ENCODE measurements around the gene DNAJC30.

The DNAJC30 gene

DNA sequence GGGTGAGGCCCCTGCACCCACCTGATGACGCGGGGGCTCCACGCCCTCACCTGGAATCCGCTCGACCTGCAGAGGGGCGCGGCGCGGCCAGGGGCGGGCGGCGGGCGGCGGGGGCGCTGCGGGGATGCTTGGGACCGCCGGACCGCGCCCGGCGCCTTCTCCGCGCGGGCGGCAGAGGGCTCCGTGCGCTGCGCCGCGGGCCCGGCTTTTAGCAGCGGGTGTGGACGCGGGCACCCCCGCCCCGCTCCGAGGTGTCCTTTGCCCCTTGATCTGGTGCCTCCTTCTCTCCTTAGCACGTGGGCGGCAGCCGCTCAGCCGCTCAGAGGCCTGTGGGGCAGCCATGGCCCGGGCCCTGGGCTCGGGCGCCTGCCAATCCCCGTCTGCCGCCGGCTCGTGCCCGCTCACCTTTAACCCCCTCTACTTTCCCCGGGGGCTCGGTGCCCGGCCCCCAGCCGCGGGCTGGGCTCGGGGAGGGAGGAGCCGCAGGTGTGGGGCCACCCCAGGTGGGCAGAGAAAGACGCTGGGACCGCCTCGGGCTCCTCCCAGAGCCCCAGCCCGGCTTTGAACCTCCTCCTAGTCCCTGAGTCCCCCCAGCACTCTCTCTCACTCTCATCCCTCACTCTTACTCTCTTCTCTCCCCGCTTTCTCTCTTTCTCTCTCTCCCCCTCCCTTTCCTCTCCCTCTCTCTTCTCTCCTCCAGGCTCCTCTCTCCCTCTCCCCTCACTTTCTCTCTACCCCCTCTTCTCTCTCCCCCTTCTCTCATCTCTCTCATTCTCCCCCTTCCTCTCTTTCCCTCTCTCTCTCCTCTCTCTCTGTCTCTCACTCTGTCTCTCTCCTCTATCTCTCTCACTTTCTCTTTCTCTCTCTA lies 35.3 kb downstream of the DNAJC30 start:
- no peak for DNase-seq (ENCODE audit: low read depth)

DNA sequence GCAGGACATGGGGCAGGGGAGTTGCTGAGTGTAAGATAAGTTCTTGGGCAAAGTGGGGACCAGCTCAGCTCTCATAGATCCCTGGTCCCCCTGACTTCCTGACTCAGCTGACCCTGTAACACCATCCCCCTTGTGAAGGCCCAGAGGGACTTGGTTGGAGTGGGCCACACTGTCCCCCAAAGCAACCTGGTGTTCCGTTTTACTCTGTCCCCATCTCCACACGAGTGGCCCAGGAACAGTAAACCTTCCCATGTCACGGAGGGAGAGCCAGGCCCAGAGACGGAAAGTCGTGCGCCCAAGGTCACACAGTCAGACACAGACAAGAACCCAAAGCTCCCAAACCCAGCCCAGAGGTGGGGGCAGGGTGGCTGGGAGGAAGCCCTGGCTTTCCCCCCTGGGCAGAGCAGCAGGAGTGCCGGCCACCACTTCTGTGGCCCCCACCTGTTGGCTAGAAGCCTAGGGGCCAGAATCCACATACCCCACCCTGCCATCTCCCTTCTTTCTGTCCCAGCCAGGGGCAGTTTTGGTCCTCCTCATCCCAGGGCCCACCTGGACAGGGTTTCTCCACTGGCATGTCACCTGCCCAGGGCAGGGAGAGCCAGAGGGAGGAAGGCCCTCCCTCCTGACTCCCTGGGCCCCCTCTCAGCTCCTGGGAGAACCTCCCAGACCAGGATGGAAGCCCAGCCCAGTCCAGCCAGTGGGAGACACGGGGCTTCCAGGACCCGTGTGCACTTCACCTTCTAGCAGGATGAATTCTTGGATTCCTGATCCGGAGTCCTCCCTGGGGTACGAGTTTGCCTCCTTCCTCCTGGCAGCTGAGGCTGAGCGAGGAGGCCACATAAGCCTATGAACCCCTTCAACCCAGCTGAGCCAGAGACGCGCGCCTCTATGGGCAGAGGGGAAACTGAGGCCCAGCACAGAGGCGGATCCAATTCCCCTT lies 36.2 kb downstream of the DNAJC30 start:
- DNase-seq (ENCODE audit: low read depth): no peak

DNA sequence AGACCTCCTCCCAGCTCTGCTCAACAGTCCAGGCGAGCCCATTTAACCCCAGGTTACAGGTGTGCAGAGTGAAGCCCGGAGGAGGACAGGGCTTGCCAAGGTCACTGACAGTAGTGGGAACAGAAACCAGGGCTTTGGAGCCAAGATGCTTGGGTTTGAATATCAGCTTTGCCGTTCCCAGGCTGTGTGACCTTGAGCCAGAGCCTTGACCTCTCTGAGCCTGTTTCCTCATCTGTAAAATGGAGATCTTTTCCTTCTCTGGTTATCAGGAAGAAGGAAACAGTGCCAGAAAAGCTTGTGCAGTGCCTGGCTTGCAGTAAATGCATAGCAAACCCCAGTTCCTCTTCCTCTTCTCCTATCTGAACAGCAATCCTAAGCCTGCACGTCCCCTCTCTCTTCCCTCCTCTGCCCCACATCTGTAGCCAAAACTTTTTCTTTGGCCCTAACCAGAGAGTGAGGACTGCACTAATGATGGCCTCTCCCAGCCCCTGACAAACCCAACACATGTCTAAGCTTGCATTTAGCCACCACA lies 37.5 kb downstream of the DNAJC30 start:
- DNase-seq (ENCODE audit: low read depth): no peak

DNA sequence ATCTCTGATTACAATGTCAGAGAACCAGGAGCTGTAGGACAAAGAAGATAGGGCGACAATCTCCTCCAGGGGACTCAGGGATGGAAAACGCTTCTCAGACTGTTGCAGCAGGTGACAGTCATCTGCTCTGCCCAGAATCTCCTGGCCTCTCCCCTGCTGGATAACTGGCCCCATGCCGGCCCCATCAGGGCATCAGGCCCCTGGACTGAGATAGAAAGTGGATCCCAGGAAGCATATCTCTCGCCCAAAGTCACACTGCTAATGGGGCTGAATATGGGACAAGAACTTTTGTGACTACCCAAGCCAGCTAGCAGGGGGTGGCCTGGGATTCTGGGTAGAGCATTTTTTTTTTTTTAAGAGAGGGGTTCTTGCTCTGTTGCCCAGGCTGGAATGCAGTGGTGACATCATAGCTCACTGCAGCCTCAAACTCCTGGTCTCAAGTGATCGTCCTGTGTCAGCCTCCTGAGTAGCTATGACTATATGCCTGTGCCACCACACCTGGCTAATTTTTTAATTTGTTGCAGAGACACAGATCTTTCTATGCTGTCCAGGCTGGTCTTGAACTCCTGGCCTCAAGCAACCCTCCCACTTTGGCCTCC lies 38.5 kb downstream of the DNAJC30 start:
- DNase-seq (ENCODE audit: low read depth): no peak

DNA sequence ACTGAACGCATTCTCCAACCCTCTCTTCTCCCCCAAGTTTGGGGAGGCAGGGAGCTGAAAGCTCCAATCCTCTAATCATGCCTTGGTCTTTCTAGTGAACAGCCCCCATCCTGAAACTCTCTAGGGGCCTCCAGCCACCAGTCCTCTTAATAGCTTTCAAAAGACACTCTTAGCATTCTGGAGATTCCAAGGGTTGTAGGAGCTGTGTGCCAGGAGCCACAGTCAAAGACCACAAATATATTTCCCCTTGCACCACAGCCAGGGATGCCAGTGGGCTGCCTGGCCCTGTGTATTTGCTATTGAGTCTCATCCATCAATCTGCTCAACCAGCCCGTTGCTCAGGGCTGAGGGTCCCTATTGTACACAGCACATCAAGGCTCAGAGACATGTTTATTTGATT lies 40.4 kb downstream of the DNAJC30 start:
- no peak for DNase-seq (ENCODE audit: low read depth)

DNA sequence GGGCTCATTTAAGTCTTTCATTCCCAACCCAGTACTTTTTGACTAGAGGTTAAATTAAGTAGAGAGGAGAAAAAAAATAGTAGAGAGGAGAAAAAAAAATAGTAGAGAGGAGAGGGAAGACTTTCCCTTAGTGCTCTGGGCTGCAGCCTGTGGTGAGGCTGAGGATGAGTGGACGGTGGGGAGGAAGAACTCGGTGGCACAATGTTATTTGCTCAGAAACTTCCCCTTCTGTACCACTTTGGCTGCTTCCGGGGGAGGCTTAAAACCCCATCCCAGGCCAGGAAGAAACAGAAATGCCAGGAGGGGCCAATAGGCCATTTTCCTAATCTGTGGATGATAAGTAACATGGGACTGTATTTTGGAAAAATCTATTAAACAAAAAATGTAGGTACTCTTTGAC lies 44.3 kb downstream of the DNAJC30 start:
- DNase-seq (ENCODE audit: low read depth): no peak

DNA sequence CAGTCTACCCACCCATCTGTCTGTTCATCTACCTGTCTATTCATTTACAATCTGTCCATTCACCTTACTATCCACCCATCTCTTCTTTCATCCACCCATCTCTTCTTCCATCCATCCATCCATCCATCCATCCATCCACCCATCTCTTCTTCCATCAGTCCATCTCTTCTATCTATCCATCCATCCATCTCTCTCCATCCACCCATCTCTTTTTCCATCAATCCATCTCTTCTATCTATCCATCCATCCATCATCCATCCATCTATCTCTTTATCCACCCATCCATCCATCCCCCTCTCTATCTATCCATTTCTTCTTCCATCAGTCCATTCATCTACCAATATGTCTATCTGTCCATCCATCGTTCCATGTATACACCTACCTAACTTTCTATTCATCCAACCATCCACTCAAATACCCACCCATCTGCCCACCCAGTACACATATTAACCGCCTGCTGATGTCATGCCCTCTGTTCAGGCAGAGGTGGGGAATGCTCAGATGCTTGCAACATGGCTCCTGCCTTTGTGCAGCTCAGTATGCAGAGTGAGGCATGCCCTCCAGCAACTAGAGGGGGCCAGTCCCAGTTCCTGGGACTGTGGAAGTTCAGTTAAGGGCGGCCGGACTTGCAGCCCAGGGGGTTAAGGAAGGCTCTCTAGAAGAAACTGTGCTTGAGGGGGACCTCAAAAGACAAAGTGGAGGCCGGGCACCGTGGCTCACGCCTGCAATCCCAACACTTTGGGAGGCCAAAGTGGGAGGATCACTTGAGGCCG lies 47.6 kb downstream of the DNAJC30 start:
- no peak for DNase-seq (ENCODE audit: low read depth)

DNA sequence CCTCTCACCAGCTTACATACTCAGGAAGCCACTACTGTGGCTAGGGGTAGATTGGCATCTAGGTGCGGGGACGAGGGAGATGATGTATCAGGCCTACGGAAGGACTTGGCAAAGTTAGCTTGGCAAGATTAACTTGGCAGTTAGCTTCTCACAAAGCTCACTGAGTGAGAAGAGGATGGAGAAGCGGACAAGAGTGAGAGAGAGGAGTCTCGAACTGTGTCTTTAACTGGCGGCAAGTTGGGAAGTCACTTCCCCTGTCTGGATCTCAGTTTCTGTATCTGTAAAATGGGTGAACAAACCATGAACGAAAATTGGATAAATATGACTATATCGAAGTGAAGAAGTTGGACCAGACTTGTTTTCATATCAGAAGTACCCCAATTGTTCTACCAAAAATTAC lies 49.4 kb downstream of the DNAJC30 start:
- DNase-seq (ENCODE audit: low read depth): no peak

DNA sequence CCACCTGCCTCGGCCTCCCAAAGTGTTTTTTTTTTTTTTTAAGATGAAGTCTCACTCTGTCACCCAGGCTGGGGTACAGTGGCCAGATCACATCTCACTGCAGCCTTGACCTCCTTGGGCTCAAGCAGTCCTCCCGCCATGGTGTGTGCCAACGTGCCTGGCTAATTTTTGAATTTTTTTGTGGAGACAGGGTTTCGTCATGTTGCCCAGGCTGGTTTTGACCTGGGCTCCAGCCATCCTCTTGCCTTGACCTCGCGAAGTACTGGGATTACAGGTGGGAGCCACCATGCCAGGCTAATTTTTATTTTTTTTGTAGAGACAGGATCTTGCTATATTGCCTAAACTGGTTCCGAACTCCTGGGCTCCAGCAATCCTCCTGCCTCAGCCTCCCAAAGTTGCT lies 49.9 kb downstream of the DNAJC30 start:
- DNase-seq (ENCODE audit: low read depth): no peak

DNA sequence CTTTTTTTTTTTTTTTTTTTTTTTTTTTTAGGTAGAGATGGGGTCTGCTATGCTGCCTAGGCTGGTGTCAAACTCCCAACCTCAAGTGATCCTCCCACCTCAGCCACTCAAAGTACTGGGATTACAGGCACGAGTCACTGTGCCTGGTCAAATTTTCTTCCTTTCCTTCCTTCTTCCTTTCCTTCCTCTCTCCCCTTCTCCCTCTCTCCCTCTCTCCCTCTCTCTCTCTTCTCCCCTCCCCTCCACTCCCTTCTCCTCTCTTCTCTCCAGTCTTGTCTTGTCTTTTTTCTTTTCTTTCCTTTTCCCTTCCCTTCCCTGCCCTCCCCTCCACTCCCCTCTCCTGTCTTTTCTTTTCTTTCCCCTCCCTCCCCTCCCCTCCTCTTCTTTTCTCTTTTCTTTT lies 51.7 kb downstream of the DNAJC30 start:
- DNase-seq (ENCODE audit: low read depth): no peak
